ACC112 (cell line): Measurements from ENCODE around the gene ZFAND2A.
"Not testable (repeated sequence)": the region's sequence is repeated elsewhere in the genome, so short reads cannot be mapped to it uniquely, and the experiment has no call there.

ENCODE experiments used
- H2AFZ ChIP-seq: fragments of 200-600 bp; sonication (generic); one replicate; pipeline ENCODE4 v1.6.0; 2017; ENCODE audit warnings: antibody characterized with exemption, low read length; ENCODE audit not compliant: unreplicated experiment
- H3K27ac ChIP-seq: fragments of 200-600 bp; sonication (generic); 2 replicates; pipeline ENCODE4 v1.5.1; 2014; ENCODE audit warnings: low read depth, mild to moderate bottlenecking, antibody characterized with exemption, low read length, moderate library complexity
- H3K27me3 ChIP-seq: fragments of 200-600 bp; sonication (generic); 2 replicates; pipeline ENCODE4 v1.6.1; 2014; ENCODE audit warnings: mild to moderate bottlenecking, antibody characterized with exemption, low read length, moderate library complexity, mixed read lengths; ENCODE audit not compliant: insufficient read depth
- H3K36me3 ChIP-seq: fragments of 200-600 bp; sonication (generic); 2 replicates; pipeline ENCODE4 v1.6.1; 2016; ENCODE audit warnings: mild to moderate bottlenecking, antibody characterized with exemption, low read length, moderate library complexity, mixed read lengths; ENCODE audit not compliant: insufficient read depth
- H3K4me1 ChIP-seq: fragments of 200-600 bp; sonication (generic); one replicate; pipeline ENCODE4 v1.6.1; 2016; ENCODE audit warnings: low read length, mixed read lengths; ENCODE audit not compliant: insufficient read depth, unreplicated experiment, control insufficient read depth
- H3K4me3 ChIP-seq: fragments of 200-600 bp; sonication (generic); 2 replicates; pipeline ENCODE4 v1.5.1; 2014; ENCODE audit warnings: mild to moderate bottlenecking, low read depth, low read length
- H3K79me2 ChIP-seq: fragments of 200-600 bp; sonication (generic); one replicate; pipeline ENCODE4 v1.6.0; 2016; ENCODE audit warnings: low read length; ENCODE audit not compliant: control insufficient read depth, unreplicated experiment, insufficient read depth

Gene ZFAND2A

DNA sequence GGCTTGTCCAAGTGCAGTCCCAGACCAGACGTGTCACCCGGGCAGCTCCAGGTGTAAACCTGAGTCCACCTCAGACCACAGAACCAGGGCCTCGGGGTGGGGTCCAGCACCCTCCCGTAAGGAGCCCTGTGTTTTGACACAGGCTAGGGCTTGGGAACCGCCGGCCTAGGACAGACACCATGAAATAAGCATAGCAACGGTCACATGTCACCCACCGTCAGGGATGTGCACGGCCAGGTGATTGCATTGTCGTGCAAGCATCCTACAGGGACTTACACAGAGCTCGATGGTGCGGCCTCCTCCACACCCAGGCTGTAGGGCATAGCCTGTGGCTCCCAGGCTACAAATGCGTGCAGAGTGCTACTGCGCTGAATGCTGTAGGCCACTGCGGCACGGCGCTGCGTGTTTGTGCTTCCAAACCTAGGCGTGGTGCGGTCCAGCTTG lies 10.6 kb downstream of the ZFAND2A start:
- Histone ChIP-seq H2AFZ (no peak overlapping the region), H3K27me3 (no peaks in the 10 kb centered on the region), H3K4me1 (no peaks in the 10 kb centered on the region), H3K36me3 (0 out of 2 replicates have a peak, but pooled peaks cover 7% of the 10 kb centered on the region), H3K79me2 (no peaks in the 10 kb centered on the region), H3K27ac (no peak overlapping the region), H3K4me3 (no peak overlapping the region)

DNA sequence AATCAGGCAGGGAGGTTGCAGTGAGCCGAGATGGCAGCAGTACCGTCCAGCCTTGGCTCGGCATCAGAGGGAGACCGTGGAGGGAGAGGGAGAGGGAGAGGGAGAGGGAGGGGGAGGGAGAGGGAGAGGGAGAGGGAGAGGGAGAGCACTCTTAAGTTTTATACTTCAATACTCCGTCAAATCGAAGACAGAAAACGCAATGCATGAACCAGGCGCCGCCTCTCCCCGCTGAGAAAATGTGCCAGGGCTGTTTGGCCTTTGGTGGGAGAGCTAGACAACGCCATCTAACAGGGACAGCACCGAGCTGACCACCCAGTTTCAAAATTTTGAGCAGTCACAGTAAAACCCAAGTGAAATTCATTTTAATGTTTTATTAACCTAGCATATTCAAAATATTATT lies 12.1 kb downstream of the ZFAND2A start:
- not testable (repeated sequence) for H2AFZ ChIP-seq, H3K4me1 ChIP-seq, H3K36me3 ChIP-seq, H3K27me3 ChIP-seq, H3K4me3 ChIP-seq, H3K79me2 ChIP-seq, H3K27ac ChIP-seq

DNA sequence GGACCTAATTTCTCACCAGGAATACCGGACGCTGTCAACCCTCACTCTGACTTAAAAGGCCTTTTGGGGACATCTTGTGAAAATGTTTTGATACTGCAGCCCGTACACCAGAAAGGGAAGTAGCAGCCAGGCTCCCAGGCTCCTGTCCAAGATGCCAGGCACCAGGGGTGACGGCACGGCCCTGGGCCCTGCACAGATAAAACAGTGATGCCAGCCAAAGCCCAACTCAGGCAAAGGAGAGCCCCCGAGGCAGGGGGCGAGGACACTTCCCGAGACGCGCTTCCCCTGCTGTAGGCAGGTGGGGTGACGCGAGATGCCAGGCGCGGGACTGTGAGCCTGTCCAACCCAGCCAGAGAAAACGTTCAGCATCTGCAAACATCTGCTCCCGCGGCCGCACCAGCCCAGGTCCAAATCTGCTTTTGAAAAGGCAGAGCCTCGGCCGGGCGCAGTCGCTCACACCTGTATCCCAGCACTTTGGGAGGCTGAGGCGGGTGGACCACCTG lies 15.7 kb downstream of the ZFAND2A start:
- Histone ChIP-seq H2AFZ (no peak overlapping the region), H3K36me3 (no peaks in the 10 kb centered on the region)

DNA sequence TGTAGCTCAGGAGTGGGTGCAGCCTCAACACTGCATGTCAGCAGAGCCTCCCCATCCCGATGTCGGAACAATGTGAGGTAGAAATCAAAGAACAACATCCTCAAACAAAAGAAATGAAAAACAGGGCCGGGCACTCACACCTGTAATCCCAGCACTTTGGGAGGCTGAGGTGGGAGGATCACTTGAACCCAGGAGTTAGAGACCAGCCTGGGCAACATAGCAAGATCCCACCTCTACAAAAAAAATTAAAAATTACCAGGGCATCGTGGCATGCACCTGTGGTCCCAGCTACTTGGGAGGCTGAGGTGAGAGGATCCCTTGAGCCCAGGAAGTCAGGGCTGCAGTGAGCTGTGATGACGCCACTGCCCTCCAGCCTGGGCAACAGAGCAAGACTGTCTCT lies 17.0 kb downstream of the ZFAND2A start:
- H3K4me3 ChIP-seq, H3K27me3 ChIP-seq, H3K27ac ChIP-seq, H3K79me2 ChIP-seq, H3K36me3 ChIP-seq, H2AFZ ChIP-seq, H3K4me1 ChIP-seq: not testable (repeated sequence)

More for the DNA sequence above, 15.7 kb downstream of the ZFAND2A start:
- H3K4me3 ChIP-seq, result no peak overlapping the region
- H3K27me3 ChIP-seq, result no peaks in the 10 kb centered on the region
- no peaks in the 10 kb centered on the region for H3K4me1 ChIP-seq
- no peaks in the 10 kb centered on the region for H3K79me2 ChIP-seq
- H3K27ac ChIP-seq, result no peak overlapping the region

DNA sequence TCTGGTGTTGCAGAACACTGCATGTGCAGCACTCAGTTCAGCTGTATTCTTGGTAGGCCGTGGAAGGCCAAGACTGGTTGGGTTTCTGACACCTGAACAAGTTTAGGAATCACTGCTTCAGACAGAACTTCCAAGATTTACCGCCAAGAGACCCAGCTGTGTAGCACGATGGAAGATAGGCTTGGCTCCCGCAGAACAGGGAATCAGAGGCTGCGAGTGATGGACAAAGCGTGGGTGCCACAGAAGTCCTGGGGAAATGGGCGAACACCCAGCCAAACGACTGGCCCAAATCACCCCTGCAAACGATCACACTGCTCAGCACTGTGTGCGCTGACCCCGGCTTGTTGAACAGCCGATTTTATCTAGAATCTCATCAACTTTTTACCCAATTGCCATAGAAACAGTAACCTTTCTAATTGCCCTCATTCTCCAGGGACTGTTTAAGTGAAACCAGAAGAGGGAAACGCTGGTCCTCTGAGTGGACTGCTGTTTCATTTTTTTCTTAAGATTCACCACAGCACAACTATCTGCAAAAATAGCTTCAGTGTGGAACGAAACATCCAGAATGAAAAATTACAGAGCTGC lies 17.9 kb downstream of the ZFAND2A start:
- H2AFZ ChIP-seq, result peak overlapping the region; percentile 38
- H3K27ac ChIP-seq, result no peak overlapping the region
- no peaks in the 10 kb centered on the region for H3K36me3 ChIP-seq
- H3K4me3 ChIP-seq, result peak overlapping the region; percentile 16; the same call in 1 of the 2 replicates
- peaks cover 3% of the 10 kb centered on the region for H3K4me1 ChIP-seq
- no peaks in the 10 kb centered on the region for H3K27me3 ChIP-seq
- H3K79me2 ChIP-seq, result peaks cover 5% of the 10 kb centered on the region

DNA sequence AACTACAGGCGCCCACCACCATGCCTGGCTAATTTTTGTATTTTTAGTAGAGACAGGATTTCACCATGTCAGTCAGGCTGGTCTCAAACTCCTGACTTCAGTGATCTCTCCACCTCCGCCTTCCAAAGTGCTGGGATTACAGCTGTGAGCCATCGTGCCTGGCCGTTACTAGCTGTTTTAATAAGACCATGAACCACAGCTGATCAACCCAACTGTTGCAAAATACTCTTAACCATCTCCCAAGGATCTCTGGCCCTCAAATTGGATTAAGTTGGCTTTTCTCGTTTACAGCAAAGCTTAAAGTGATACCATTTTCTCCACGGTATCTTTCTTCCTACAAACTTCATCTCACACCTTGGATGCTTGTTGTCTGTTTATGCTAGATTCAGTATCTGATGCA lies 18.3 kb downstream of the ZFAND2A start:
- Histone ChIP-seq H3K27me3 (no peaks in the 10 kb centered on the region), H2AFZ (no peak overlapping the region), H3K4me1 (peaks cover 7% of the 10 kb centered on the region), H3K4me3 (no peak overlapping the region), H3K36me3 (no peaks in the 10 kb centered on the region), H3K27ac (no peak overlapping the region), H3K79me2 (peaks cover 10% of the 10 kb centered on the region)

DNA sequence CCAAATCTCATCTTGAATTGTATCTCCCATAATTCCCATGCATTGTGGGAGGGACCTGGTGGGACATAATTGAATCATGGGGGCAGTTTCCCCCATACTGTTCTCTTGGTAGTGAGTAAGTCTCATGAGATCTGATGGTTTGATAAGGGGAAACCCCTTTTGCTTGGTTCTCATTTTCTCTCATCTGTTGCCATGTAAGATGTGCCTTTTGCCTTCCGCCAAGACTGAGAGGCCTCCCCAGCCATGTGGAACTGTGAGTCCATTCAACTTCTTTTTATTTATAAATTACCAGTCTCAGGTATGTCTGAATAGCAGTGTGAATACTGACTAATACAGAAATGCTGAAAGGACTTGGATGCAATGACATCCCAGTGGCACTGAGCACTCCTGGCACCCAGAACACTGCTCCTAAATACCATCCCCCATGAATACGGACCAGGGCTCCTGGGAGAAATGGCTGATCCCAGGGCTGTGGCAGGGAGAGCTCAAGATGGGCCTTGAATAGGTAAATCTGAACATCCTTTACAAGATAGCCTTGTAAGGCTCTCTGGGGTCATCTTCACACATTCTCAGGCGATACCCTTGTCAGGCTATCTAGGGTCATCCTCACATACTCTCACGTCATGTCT lies 19.4 kb downstream of the ZFAND2A start:
- Histone ChIP-seq H2AFZ (no peak overlapping the region), H3K4me1 (peaks cover 9% of the 10 kb centered on the region), H3K79me2 (peaks cover 11% of the 10 kb centered on the region), H3K4me3 (no peak overlapping the region), H3K27ac (no peak overlapping the region), H3K27me3 (no peaks in the 10 kb centered on the region), H3K36me3 (no peaks in the 10 kb centered on the region)

DNA sequence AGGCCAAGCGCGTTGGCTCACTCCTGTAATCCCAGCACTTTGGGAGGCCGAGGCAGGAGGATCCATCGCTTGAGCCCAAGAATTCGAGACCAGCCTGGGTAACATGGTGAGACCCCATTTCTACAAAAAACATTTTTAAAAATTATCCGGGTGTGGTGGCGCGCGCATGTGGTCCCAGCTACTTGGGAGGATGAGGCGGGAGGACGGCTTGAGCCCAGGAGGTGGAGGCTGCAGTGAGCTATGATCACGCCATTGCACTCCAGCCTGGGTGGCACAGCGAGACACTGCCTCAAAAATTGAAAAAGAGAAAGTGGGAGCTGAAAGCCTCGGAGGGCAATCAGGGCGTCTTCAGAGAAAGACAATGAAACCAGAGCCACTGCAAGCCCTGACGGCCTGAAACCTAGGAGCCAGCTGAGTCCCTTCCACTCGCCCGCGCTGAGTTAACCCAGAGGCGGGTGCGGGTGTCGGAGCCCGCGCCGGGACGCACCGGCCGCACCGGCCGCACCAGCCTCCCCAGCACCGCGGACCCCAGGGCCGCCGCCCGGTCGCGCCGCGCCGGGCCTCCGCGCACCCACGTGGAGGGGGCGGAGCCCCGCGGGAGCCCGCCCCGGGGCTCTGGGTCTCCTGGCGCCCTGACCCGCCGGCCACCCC lies 22.4 kb downstream of the ZFAND2A start:
- Histone ChIP-seq H3K79me2 (peaks cover 11% of the 10 kb centered on the region), H3K27me3 (no peaks in the 10 kb centered on the region), H3K4me3 (peak overlapping the region; percentile 80), H3K36me3 (no peaks in the 10 kb centered on the region), H3K27ac (peak overlapping the region; percentile 55; the same call in 1 of the 2 replicates), H3K4me1 (peaks cover 9% of the 10 kb centered on the region), H2AFZ (peak overlapping the region; percentile 62)

DNA sequence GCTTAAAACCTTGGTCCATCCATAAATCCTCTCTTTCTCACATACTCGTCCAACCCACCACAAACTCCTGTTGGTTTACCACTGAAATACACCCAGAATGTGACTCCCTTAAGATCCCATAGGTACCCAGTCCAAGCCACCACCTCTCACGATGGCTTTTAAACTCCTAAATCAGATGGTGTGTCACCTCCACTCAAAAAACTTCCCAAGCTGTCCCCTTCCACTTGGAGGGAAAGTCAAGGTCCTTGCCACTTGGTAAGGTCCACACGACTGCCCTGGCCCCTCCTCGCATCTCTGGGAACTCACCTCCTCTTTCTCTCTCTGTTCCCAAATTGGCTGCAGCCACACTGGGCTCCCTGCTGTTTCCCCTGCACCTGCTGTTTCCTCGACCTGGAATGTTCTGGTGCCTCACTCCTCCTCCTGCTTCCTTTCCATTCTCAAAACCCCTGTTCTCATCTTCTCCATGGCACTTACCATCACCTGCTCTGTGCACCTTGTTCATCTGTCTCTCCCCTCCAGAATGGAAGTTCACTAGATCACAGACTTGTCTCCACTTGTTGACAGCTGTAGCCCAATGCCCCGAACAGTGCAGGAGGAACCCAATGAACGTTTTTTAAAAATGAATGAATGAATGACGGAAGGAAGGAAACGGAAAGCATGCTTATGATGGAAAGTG lies 23.0 kb downstream of the ZFAND2A start:
- Histone ChIP-seq H3K4me3 (peak overlapping the region; percentile 80), H3K27me3 (no peaks in the 10 kb centered on the region), H3K4me1 (peaks cover 9% of the 10 kb centered on the region), H3K36me3 (no peaks in the 10 kb centered on the region), H3K79me2 (peaks cover 11% of the 10 kb centered on the region), H3K27ac (no peak overlapping the region), H2AFZ (no peak overlapping the region)

DNA sequence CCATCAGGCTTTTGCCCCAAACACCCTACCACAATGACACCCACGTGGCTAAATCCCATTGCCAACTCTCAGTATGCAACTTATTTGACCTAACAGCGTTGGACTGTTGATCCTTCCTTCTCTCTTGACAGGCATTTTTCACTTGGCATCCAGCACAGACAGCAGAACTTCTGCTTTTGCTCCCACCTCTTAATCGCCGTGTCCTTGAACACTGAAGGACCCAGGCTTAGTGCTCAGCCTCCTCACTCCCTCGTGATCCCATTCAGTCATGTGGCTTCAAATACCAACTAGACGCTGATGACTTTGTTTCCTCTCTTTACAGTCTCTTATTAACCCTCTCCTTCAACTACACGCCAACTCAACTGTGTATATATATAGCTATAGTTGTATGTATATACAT lies 25.0 kb downstream of the ZFAND2A start:
- Histone ChIP-seq H3K4me3 (no peak overlapping the region), H2AFZ (no peak overlapping the region), H3K79me2 (peaks cover 11% of the 10 kb centered on the region), H3K27me3 (no peaks in the 10 kb centered on the region), H3K4me1 (peaks cover 9% of the 10 kb centered on the region), H3K27ac (no peak overlapping the region), H3K36me3 (no peaks in the 10 kb centered on the region)
